GM12865 (cell line): ENCODE data around the gene PSMG2.

Experiments used
- DNase-seq: peaks from one replicate; pipeline ENCODE4 v3.0.0; 2010; ENCODE audit warnings: low read depth
- H3K4me3 ChIP-seq: 2 replicates; pipeline ENCODE4 v1.5.1; 2011; ENCODE audit warnings: mild to moderate bottlenecking, low read depth, low read length, control low read depth
- TF ChIP-seq, protein P1 (sequence below): IDR thresholded peaks from 2 replicates; pipeline ENCODE4 v1.5.1; 2011; ENCODE audit warnings: low read length, control low read depth, low read depth, inconsistent platforms; ENCODE audit not compliant: insufficient read depth; ENCODE audit errors: missing control alignments

PSMG2 gene

GRCh38 chr18:12769644-12770440 lies 67.0 kb downstream of the PSMG2 start:
- H3K4me3 ChIP-seq: no peak overlapping the region
- DNase-seq: no peak
- TF ChIP-seq, protein P1, sequence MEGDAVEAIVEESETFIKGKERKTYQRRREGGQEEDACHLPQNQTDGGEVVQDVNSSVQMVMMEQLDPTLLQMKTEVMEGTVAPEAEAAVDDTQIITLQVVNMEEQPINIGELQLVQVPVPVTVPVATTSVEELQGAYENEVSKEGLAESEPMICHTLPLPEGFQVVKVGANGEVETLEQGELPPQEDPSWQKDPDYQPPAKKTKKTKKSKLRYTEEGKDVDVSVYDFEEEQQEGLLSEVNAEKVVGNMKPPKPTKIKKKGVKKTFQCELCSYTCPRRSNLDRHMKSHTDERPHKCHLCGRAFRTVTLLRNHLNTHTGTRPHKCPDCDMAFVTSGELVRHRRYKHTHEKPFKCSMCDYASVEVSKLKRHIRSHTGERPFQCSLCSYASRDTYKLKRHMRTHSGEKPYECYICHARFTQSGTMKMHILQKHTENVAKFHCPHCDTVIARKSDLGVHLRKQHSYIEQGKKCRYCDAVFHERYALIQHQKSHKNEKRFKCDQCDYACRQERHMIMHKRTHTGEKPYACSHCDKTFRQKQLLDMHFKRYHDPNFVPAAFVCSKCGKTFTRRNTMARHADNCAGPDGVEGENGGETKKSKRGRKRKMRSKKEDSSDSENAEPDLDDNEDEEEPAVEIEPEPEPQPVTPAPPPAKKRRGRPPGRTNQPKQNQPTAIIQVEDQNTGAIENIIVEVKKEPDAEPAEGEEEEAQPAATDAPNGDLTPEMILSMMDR: no peak

DNA sequence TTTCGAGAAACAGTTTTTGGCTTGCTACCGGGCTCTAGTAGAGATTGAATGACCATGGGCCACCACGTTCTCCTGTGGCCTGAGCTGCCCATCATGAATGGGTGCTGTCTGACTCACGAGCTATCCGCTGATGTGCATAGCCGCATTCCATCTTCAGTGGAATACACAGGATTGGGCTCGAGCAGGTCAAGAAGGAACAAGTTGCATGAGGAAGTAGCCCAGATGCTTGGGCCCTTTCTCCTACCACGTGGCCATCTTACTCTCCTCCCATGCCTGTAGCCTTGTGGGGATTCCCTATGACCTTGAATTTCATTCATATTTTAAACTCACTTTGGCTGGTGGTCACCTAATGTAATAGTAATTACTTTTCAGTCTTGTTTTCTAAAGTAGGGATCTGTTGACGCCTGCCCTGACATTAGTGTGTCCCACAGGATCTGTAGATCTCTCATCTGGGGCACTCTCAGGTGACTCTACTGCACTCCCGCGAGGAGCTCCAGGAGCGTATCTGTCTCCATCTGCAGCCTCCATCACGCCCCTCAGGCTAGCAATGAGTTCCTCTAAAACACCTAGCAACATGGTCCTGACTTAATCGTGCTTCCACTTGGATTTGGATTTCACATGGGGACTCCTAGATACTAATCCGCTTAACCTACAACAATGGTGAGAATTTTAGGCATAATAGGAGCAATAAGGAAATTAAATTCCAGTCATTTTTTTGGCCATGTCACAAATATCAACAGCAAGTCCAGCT lies 67.8 kb downstream of the PSMG2 start:
- TF ChIP-seq, protein P1: no peak
- DNase-seq: no peak
- no peak overlapping the region for H3K4me3 ChIP-seq

DNA sequence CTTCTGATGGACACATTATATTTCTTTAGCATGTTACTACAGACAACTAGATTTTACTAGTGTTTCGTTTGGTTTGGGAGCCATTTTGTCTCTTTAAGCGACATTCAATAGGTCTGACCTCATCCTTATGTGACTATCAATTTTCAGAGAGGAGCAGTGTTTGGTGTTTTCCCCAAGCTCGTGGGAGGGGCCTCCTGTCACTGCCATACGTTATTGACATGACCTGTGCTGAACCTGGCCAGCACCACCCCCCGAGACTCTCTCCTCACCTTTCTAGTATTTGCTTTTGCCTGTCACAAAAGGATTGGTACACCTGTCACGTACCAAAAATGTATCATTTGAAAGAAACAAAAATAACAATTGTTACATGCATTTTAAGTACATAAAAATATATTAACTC lies 69.3 kb downstream of the PSMG2 start:
- DNase-seq: no peak

GRCh38 chr18:12773369-12773768 lies 70.5 kb downstream of the PSMG2 start:
- H3K4me3 ChIP-seq: no peak overlapping the region
- TF ChIP-seq, protein P1: no peak
- no peak for DNase-seq

More for the DNA sequence above, 69.3 kb downstream of the PSMG2 start:
- TF ChIP-seq, protein P1: no peak
- no peak overlapping the region for H3K4me3 ChIP-seq

GRCh38 chr18:12774982-12775381 lies 72.1 kb downstream of the PSMG2 start:
- TF ChIP-seq, protein P1: no peak
- DNase-seq: no peak
- H3K4me3 ChIP-seq: no peak overlapping the region
